RWPE1 (cell line): ENCODE measurements around the gene ADAMTS9.

Experiments
- CTCF ChIA-PET: fragments of 350-600 bp; sonication (Branson Sonifier 250); formaldehyde crosslinking; extraction: SDS; loops from one replicate; lab custom pipeline; 2021; lab: Yijun Ruan, JAX
- POLR2A ChIA-PET: fragments of 400-600 bp; formaldehyde crosslinking; extraction: SDS; loops from one replicate; lab custom pipeline; 2020; ENCODE audit warnings: antibody characterized with exemption; ENCODE audit not compliant: low non-redundant PET; lab: Yijun Ruan, JAX
- DNase-seq: peaks from one replicate; pipeline ENCODE4 v3.0.0; 2012; ENCODE audit warnings: low spot score
- H3K27ac ChIP-seq: fragments of 450-650 bp; 2 replicates; pipeline ENCODE4 v1.5.1; 2017
- CTCF ChIP-seq: fragments of 450-650 bp; conservative IDR thresholded peaks from 2 replicates; pipeline ENCODE4 v1.5.1; 2017; ENCODE audit warnings: low read depth, mild to moderate bottlenecking

The ADAMTS9 gene

GRCh38 chr3:64668582-64669510, 19.0 kb downstream of the ADAMTS9 start:
- CTCF ChIA-PET = interaction anchor here (0.6 kb wide), 1 partner anchor 204 kb away, joined by 3 read pairs; no protein-coding TSS in a partner anchor
- DNase-seq = no peak
- H3K27ac ChIP-seq = no peak overlapping the region
- TF ChIP-seq CTCF = no peak
- POLR2A ChIA-PET = no interaction called here

GRCh38 chr3:64667887-64668581, 19.8 kb downstream of the ADAMTS9 start:
- ChIA-PET CTCF (interaction anchor here (0.6 kb wide), 1 partner anchor 203 kb away, joined by 3 read pairs; no protein-coding TSS in a partner anchor), POLR2A (no interaction called here)

GRCh38 chr3:64667138-64667537, 20.7 kb downstream of the ADAMTS9 start:
- no peak for DNase-seq
- TF ChIP-seq CTCF = no peak
- CTCF ChIA-PET = no interaction called here
- no peak overlapping the region for H3K27ac ChIP-seq
- POLR2A ChIA-PET = no interaction called here

More at GRCh38 chr3:64667887-64668581, 19.8 kb downstream of the ADAMTS9 start:
- no peak for TF ChIP-seq CTCF
- no peak for DNase-seq
- no peak overlapping the region for H3K27ac ChIP-seq

GRCh38 chr3:64666171-64666588, 21.6 kb downstream of the ADAMTS9 start:
- no peak overlapping the region for H3K27ac ChIP-seq
- no peak for DNase-seq
- no peak for TF ChIP-seq CTCF
- ChIA-PET POLR2A (interaction anchor here (0.6 kb wide), 1 partner anchor 1112 kb away, joined by 5 read pairs; no protein-coding TSS in a partner anchor), CTCF (no interaction called here)

GRCh38 chr3:64664397-64664796, 23.4 kb downstream of the ADAMTS9 start:
- DNase-seq = no peak
- no peak for TF ChIP-seq CTCF
- no peak overlapping the region for H3K27ac ChIP-seq
- POLR2A ChIA-PET = no interaction called here
- CTCF ChIA-PET = no interaction called here

- no peak overlapping the region for H3K27ac ChIP-seq
- no peak for DNase-seq
- ChIA-PET POLR2A (no interaction called here), CTCF (no interaction called here)
- TF ChIP-seq CTCF = no peak
Measured at GRCh38 chr3:64659617-64659978, 28.2 kb downstream of the ADAMTS9 start.
